Measurements from ENCODE around the gene AIMP1. TPM values are rescaled to one million over a fixed set of nuclear protein-coding genes. Genes with fewer than 3 reads are reported as not detected.
"Not testable (repeated sequence)": the region's sequence is repeated elsewhere in the genome, so short reads cannot be mapped to it uniquely, and the experiment has no call there.

Gene AIMP1
- total and polyA plus RNA-seq, 5 donors from 2014 or later = 56.7 to 104 (median 81.0) TPM

- no peaks in the 10 kb centered on the region for H3K4me1 Mint-ChIP-seq
- H3K4me3 Mint-ChIP-seq = peak overlapping the region in 1 of 4 donors; percentile 7
- Histone ChIP-seq H3K27ac (ENCODE audit: insufficient read depth, low read length, poor library complexity, severe bottlenecking) (no peak overlapping the region), H3K27me3 (ENCODE audit: control insufficient read depth, insufficient read depth, low read length) (peaks cover 2% of the 10 kb centered on the region), H3K36me3 (ENCODE audit: control insufficient read depth, insufficient read depth, low read length) (no peaks in the 10 kb centered on the region), H3K4me3 (ENCODE audit: low read depth, low read length) (no peak overlapping the region), H3K9me3 (ENCODE audit: control insufficient read depth in 2 of 2, low read length in 2 of 2) (no peaks in the 10 kb centered on the region), H3K4me1 (ENCODE audit: control insufficient read depth, insufficient read depth, low read length, poor library complexity, severe bottlenecking) (no peaks in the 10 kb centered on the region)
- ATAC-seq (ENCODE audit: low read depth in 2 of 2) (no peak), DNase-seq (no peak)
- peaks cover 0 to 3% (median 1%) of the 10 kb centered on the region in 7 donors for H3K9me3 Mint-ChIP-seq
- no peak overlapping the region for H3K27ac Mint-ChIP-seq
- no peaks in the 10 kb centered on the region for H3K27me3 Mint-ChIP-seq
- H3K36me3 Mint-ChIP-seq = no peaks in the 10 kb centered on the region
Measured at GRCh38 chr4:106384878-106385277, 68.5 kb downstream of the AIMP1 start.

GRCh38 chr4:106385853-106386393, 69.6 kb downstream of the AIMP1 start:
- H3K4me3 Mint-ChIP-seq = no peak overlapping the region
- no peaks in the 10 kb centered on the region for H3K36me3 Mint-ChIP-seq

GRCh38 chr4:106395582-106395981, 79.2 kb downstream of the AIMP1 start:
- Histone ChIP-seq H3K4me1 (ENCODE audit: control insufficient read depth, insufficient read depth, low read length, poor library complexity, severe bottlenecking) (no peaks in the 10 kb centered on the region), H3K9me3 (ENCODE audit: control insufficient read depth in 2 of 2, low read length in 2 of 2) (peaks cover 15 to 21% of the 10 kb centered on the region in 2 experiments), H3K27me3 (ENCODE audit: control insufficient read depth, insufficient read depth, low read length) (no peaks in the 10 kb centered on the region), H3K4me3 (ENCODE audit: low read depth, low read length) (no peak overlapping the region), H3K36me3 (ENCODE audit: control insufficient read depth, insufficient read depth, low read length) (no peaks in the 10 kb centered on the region), H3K27ac (ENCODE audit: insufficient read depth, low read length, poor library complexity, severe bottlenecking) (no peak overlapping the region)
- DNase-seq = no peak
- Mint-ChIP-seq H3K9me3 (peaks cover 0 to 28% (median 15%) of the 10 kb centered on the region in 7 donors), H3K4me1 (no peaks in the 10 kb centered on the region), H3K27ac (no peak overlapping the region), H3K36me3 (no peaks in the 10 kb centered on the region), H3K27me3 (no peaks in the 10 kb centered on the region), H3K4me3 (no peak overlapping the region)
- no peak for ATAC-seq (ENCODE audit: low read depth in 2 of 2)

More at GRCh38 chr4:106385853-106386393, 69.6 kb downstream of the AIMP1 start:
- Histone ChIP-seq H3K4me1 (ENCODE audit: control insufficient read depth, insufficient read depth, low read length, poor library complexity, severe bottlenecking) (no peaks in the 10 kb centered on the region), H3K9me3 (ENCODE audit: control insufficient read depth in 2 of 2, low read length in 2 of 2) (no peaks in the 10 kb centered on the region), H3K36me3 (ENCODE audit: control insufficient read depth, insufficient read depth, low read length) (no peaks in the 10 kb centered on the region), H3K27me3 (ENCODE audit: control insufficient read depth, insufficient read depth, low read length) (peaks cover 2% of the 10 kb centered on the region), H3K4me3 (ENCODE audit: low read depth, low read length) (no peak overlapping the region), H3K27ac (ENCODE audit: insufficient read depth, low read length, poor library complexity, severe bottlenecking) (no peak overlapping the region)
- Mint-ChIP-seq H3K4me1 (no peaks in the 10 kb centered on the region), H3K9me3 (peaks cover 0 to 2% (median under 1%) of the 10 kb centered on the region in 7 donors), H3K27me3 (no peaks in the 10 kb centered on the region), H3K27ac (no peak overlapping the region)
- no peak for ATAC-seq (ENCODE audit: low read depth in 2 of 2)
- DNase-seq = no peak

DNA sequence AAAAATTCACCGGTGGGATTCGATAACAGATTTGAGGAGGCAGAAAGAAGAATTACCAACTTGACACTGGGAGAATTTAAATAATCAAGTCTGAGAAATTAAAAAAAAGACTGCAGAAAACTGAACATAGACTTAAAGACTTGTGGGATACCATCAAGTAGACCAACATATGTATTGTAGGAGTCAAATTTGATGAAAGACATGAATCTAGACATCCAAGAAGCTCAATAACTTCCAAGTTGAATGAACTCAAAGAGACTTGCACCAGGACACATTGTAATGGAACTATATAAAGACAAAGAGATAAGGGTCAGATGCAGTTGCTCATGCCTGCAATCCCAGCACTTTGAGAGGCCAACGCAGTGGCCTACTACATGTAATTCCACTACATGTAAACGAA, 82.5 kb downstream of the AIMP1 start:
- not testable (repeated sequence) for H3K4me1 Mint-ChIP-seq; ATAC-seq (ENCODE audit: low read depth in 2 of 2); H3K36me3 ChIP-seq (ENCODE audit: control insufficient read depth, insufficient read depth, low read length); H3K4me1 ChIP-seq (ENCODE audit: control insufficient read depth, insufficient read depth, low read length, poor library complexity, severe bottlenecking); H3K4me3 ChIP-seq (ENCODE audit: low read depth, low read length); H3K36me3 Mint-ChIP-seq; H3K27me3 Mint-ChIP-seq; H3K27me3 ChIP-seq (ENCODE audit: control insufficient read depth, insufficient read depth, low read length); DNase-seq; H3K27ac Mint-ChIP-seq; H3K4me3 Mint-ChIP-seq; H3K27ac ChIP-seq (ENCODE audit: insufficient read depth, low read length, poor library complexity, severe bottlenecking)
- H3K9me3 ChIP-seq (ENCODE audit: control insufficient read depth in 2 of 2, low read length in 2 of 2) = peaks cover 15 to 21% of the 10 kb centered on the region in 2 experiments
- H3K9me3 Mint-ChIP-seq = peaks cover 0 to 25% (median 14%) of the 10 kb centered on the region in 7 donors

Other genes with a start within 250 kb of the AIMP1 start
- gene TBCK, start 341 bp upstream of the AIMP1 start, total RNA-seq = 47.1 TPM
- gene TBCK, start 341 bp upstream of the AIMP1 start, polyA plus RNA-seq = 10 to 100 TPM; 10.9 to 30.1 (median 24.2) TPM
- not detected for gene GIMD1, start 52.2 kb downstream of the AIMP1 start, total RNA-seq
- gene GIMD1, start 52.2 kb downstream of the AIMP1 start, polyA plus RNA-seq = not detected

Measured in CD4-positive, CD25-positive, alpha-beta regulatory T cell (primary cell).